Measurements from ENCODE around the gene SPOCK2. TPM values are rescaled to one million over a fixed set of nuclear protein-coding genes. Genes with fewer than 3 reads are reported as not detected.

The SPOCK2 gene
- total RNA-seq, 1 donor from 2014 or later, result 27.8 TPM

DNA sequence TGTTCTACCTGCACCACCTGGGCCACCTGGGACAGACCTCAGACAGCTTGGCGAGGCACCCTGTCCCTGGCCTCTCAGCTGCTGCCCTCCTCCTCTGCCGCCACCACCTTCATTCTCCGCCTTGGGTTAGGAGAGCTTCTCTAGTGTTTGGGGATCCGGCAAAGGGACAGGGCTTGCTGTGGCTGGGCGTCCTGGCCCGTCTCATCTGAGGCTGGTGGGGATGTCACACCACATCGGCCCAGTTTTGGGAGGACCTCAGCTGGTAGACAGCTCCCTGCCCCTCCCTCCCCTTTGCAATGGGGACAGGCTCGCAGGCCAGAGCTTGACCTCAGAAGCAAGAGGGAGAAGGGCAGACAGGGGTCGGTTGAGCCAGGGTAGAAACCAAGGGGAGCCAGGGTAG, 26.4 kb downstream of the SPOCK2 start:
- no peaks in the 10 kb centered on the region for H3K27me3 Mint-ChIP-seq
- ChIA-PET POLR2A (interaction anchor here (1.0 kb wide), 1 partner anchor 13 kb away, joined by 3 read pairs; no protein-coding TSS in a partner anchor), CTCF (interaction anchor here (4.9 kb wide), 1 partner anchor 13 kb away, joined by 42 read pairs; no protein-coding TSS in a partner anchor)
- TF ChIP-seq, protein P1, sequence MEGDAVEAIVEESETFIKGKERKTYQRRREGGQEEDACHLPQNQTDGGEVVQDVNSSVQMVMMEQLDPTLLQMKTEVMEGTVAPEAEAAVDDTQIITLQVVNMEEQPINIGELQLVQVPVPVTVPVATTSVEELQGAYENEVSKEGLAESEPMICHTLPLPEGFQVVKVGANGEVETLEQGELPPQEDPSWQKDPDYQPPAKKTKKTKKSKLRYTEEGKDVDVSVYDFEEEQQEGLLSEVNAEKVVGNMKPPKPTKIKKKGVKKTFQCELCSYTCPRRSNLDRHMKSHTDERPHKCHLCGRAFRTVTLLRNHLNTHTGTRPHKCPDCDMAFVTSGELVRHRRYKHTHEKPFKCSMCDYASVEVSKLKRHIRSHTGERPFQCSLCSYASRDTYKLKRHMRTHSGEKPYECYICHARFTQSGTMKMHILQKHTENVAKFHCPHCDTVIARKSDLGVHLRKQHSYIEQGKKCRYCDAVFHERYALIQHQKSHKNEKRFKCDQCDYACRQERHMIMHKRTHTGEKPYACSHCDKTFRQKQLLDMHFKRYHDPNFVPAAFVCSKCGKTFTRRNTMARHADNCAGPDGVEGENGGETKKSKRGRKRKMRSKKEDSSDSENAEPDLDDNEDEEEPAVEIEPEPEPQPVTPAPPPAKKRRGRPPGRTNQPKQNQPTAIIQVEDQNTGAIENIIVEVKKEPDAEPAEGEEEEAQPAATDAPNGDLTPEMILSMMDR (IDR thresholded peaks at IDR 0.05), result no peak
- peak overlapping the region; percentile 53 for H3K27ac Mint-ChIP-seq
- H3K9me3 Mint-ChIP-seq, result no peaks in the 10 kb centered on the region
- H3K4me1 Mint-ChIP-seq, result peaks cover 17% of the 10 kb centered on the region
- ATAC-seq (ENCODE audit: low read depth), result no peak
- H3K36me3 Mint-ChIP-seq (ENCODE audit: low read depth), result peaks cover 38% of the 10 kb centered on the region
- no peak overlapping the region for H3K4me3 Mint-ChIP-seq
- no peak for DNase-seq
- intact Hi-C loops (cut with micrococcal nuclease), result no loop called here

DNA sequence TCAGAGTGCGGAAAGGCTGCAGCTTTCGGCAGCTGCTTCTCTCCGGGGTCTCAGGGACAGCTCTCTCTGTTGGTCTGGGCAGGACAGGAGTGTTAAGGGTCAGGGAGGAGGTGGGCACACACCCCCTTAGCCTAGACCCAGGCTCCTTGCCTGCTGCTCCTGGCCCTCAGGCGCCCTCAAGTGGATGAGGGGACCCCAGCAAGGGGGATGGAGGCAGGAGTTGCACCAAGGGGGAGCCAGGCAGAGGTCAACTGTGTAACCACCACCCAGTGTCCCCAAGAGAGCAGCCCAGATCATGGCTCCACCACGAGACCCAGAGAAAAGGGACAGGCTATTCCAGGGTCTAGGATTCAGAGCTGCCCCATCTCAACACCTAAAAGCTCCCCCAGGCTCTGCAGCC, 26.9 kb downstream of the SPOCK2 start:
- no peak for DNase-seq
- POLR2A ChIA-PET, result interaction anchor here (1.0 kb wide), 1 partner anchor 13 kb away, joined by 3 read pairs; no protein-coding TSS in a partner anchor
- no peak for ATAC-seq (ENCODE audit: low read depth)
- H3K36me3 Mint-ChIP-seq (ENCODE audit: low read depth), result peaks cover 34% of the 10 kb centered on the region
- peak overlapping the region; percentile 35 for H3K27ac Mint-ChIP-seq
- H3K9me3 Mint-ChIP-seq, result no peaks in the 10 kb centered on the region
- TF ChIP-seq, protein P1 (IDR thresholded peaks at IDR 0.05), result no peak
- no peak overlapping the region for H3K4me3 Mint-ChIP-seq
- CTCF ChIA-PET, result interaction anchor here (0.7 to 4.9 kb wide), 2 partner anchors 11 to 13 kb away, joined by 3 to 42 read pairs; no protein-coding TSS in a partner anchor
- intact Hi-C loops (cut with micrococcal nuclease), result no loop called here
- no peaks in the 10 kb centered on the region for H3K27me3 Mint-ChIP-seq
- peaks cover 17% of the 10 kb centered on the region for H3K4me1 Mint-ChIP-seq

DNA sequence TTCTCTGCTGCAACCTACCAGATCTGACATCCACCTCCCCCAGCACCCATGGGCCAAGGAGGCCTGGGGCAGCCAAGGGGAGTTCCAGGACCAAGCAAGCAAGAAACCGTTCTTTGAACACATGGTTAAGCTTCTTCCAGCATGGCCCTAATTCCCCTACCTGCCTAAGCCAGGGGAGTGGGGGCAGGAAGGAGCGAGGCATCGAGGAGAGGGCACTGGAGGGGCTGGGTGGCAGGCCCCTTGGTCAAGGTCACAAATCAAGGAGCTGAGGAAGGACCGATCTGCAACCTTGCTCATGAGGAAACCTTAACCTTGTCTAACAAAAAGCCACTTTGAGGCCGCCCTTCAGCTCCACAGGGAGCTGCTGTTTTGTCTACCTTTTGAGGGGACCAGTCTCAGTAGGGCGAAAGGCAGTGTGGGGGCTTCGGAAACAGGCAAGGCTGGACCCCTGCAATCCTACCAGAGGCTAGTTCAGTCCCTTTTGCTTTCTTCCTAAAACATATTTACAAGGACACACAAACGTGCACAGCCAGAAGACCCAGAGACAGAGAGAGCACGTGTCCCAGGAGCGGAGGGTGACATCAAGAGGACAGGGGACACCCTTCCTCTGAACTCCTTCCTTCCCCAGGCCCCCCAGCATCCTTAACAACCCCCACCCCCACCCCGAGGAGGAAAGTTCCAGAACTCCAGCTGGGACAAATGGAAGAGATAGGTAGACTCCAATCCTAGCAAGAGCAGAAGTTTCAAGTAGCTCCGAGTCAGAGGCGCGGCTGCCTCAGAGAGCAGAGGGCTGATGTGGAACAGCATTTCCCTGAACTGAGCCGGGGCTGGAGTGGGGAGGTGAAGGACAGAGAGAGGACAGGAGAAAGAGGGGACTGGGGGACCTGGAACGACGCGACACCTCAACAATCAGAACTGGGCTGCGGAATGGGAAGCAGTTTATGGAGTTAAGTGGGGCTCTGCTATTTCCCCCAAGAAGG, 28.2 kb downstream of the SPOCK2 start:
- H3K27ac Mint-ChIP-seq, result peak overlapping the region; percentile 76
- DNase-seq (no peak), ATAC-seq (ENCODE audit: low read depth) (peak; percentile 43)
- peaks cover 23% of the 10 kb centered on the region for H3K36me3 Mint-ChIP-seq (ENCODE audit: low read depth)
- POLR2A ChIA-PET, result interaction anchor here (0.8 to 2.3 kb wide), 7 partner anchors 11 to 276 kb away, joined by 3 to 18 read pairs (median 4); partner anchors contain the start of genes DDIT4 and SPOCK2
- intact Hi-C loops (cut with micrococcal nuclease), result no loop called here
- H3K4me1 Mint-ChIP-seq, result peaks cover 21% of the 10 kb centered on the region
- H3K4me3 Mint-ChIP-seq, result peak overlapping the region; percentile 42
- CTCF ChIA-PET, result interaction anchor here (0.8 to 4.9 kb wide), 3 partner anchors 11 to 164 kb away, joined by 3 to 42 read pairs (median 3); no protein-coding TSS in a partner anchor
- no peaks in the 10 kb centered on the region for H3K27me3 Mint-ChIP-seq
- H3K9me3 Mint-ChIP-seq, result no peaks in the 10 kb centered on the region
- TF ChIP-seq, protein P1 (IDR thresholded peaks at IDR 0.05), result no peak

DNA sequence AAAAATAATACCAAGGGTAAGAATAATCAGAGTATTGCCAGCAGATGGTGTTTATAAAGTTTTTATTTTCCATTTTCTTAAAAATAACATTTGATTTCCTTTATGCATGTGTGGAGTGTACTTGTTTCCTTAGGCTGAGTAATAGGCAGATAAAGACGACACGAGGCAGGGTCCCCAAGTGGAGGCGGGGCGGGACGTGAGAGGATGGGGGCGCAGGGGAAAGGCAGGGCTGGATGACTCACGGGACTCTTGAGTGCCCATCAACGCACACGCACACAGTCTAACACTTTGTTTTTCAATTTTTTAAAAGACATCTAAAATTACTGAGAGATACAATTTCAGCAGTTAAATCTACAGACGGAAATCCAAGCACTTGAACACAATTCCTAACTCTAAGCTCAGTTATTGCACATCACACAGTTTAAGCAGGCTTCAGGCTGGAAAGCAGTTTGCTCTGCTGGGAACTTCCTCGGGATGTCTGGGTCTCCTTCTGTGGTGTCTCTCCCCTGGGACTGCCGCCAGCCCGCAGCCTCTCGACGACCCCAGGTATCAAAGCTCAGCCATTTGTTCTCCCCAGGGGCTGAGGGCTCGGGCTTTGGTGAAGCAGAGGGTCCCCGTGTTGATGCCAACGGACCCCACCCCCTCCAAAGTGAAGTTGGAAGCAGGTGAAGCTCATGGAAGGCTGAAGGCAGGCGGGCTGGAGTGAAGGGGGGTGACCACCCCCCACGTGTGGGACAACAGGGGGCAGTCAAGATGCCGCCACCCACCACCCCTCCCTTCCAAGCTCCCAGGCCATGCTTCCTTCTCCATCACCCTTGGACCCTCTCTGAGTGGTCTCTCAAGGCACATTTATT, 29.1 kb downstream of the SPOCK2 start:
- no peak for ATAC-seq (ENCODE audit: low read depth)
- Mint-ChIP-seq H3K27ac (peak overlapping the region; percentile 76), H3K4me1 (peaks cover 26% of the 10 kb centered on the region), H3K4me3 (peak overlapping the region; percentile 42), H3K9me3 (no peaks in the 10 kb centered on the region), H3K36me3 (ENCODE audit: low read depth) (peaks cover 21% of the 10 kb centered on the region), H3K27me3 (no peaks in the 10 kb centered on the region)
- TF ChIP-seq, protein P1 (IDR thresholded peaks at IDR 0.05), result no peak
- no peak for DNase-seq
- ChIA-PET CTCF (interaction anchor here (1.1 to 4.9 kb wide), 2 partner anchors 10 to 20 kb away, joined by 3 to 42 read pairs; no protein-coding TSS in a partner anchor), POLR2A (interaction anchor here (1.0 to 2.3 kb wide), 6 partner anchors 10 to 276 kb away, joined by 3 to 18 read pairs (median 4); partner anchors contain the start of genes DDIT4 and SPOCK2)
- intact Hi-C loops (cut with micrococcal nuclease), result no loop called here

Measured in activated B cell treated with CpG ODN at 0.5 μM for 24 hours (primary cell).